Pancreas (tissue), 10 donors: ENCODE data around the gene GRM7. TPM values are rescaled to one million over a fixed set of nuclear protein-coding genes. Genes with fewer than 3 reads are reported as not detected.
A peak's percentile ranks its signal among the peaks of the same experiment; 100 is the strongest.

Experiments used
- ATAC-seq, 4 donors: fragments of 200-7000 bp; cut with Tn5 transposase; one replicate each; pipeline versions ENCODE4 v1.8.0 to v1.9.1; 2020; ENCODE audit warnings: mild to moderate bottlenecking in 4 of 4, moderate library complexity in 4 of 4
- DNase-seq, 6 donors: peaks; one replicate each; pipeline ENCODE4 v3.0.0-alpha.2; 2020
- FAIRE-seq: peaks from 2 replicates; lab custom pipeline; 2012; peaks lifted over from hg19 to GRCh38; lab: Jason Lieb, UNC
- H3K27ac ChIP-seq, 4 donors: fragments of 200-600 bp; sonication (generic); 1 replicate in 3 of 4; 2 replicates in 1 of 4; pipeline versions ENCODE4 v1.5.0 to v1.8.0; 2020
- H3K27me3 ChIP-seq, 4 donors: fragments of 200-600 bp; one replicate each; pipeline ENCODE4 v1.8.0; 2021
- H3K36me3 ChIP-seq, 3 donors: fragments of 200-600 bp; sonication (generic) in 1 of 3; one replicate each; pipeline versions ENCODE4 v1.5.0 to v1.8.0; 2020 to 2021
- H3K4me1 ChIP-seq, 3 donors: fragments of 200-600 bp; one replicate each; pipeline ENCODE4 v1.8.0; 2021
- H3K4me3 ChIP-seq, 4 donors: fragments of 200-600 bp; sonication (generic) in 2 of 4; one replicate each; pipeline versions ENCODE4 v1.5.0 to v1.8.0; 2020 to 2021
- H3K9me3 ChIP-seq, 4 donors: fragments of 200-600 bp; one replicate each; pipeline ENCODE4 v1.8.0; 2021
- WGBS, 2 donors: extraction: QIAGEN DNeasy Blood & Tissue Kit; methylation state at CpG; one replicate each; pipeline ENCODE4 v1.1.7; 2013; 5-methylcytosine and 5-hydroxymethylcytosine counted together
- intact Hi-C, 3 donors: fragments of 100-400 bp; cut with DNase I; formaldehyde crosslinking; loops; one replicate each; pipeline versions ENCODE4 v1.11.1 to v1.14.2; 2022
- polyA plus RNA-seq, 2 donors: library from polyadenylated mRNA; stranded (reverse); fragments of 200-250 nt; gene quantifications; one replicate each; pipeline ENCODE4 v1.2.3, GENCODE V29; 2013
- total RNA-seq, 6 donors: library from RNA; stranded (reverse); fragmentation: NEBNext Ultra II Directional in 4 of 6; extraction: Animal tissue kit (Norgen Biotek cat#: 25700) in 4 of 6; gene quantifications; one replicate each; pipeline versions ENCODE4 v1.2.1 to v1.2.4, GENCODE V29; 2021 to 2023
- TF ChIP-seq, protein P1 (sequence below), 4 donors: fragments of 200-600 bp; sonication (generic) in 3 of 4; IDR thresholded peaks; one replicate each; pipeline versions ENCODE4 v1.5.0 to v1.8.0; 2021; ENCODE audit warnings: antibody characterized with exemption in 4 of 4
- donor health status: healthy with polysubstance abuse.
- donor health status: DM: no; HTN: no; CAD: no; lungs with moderate emphysema.
- donor health status: DM: no; HTN: no; CAD: no.
- donor health status: control.
- donor health status: control.
- donor health status: Bipolar disorder and iron deficiency.
- donor health status: DM: yes; HTN: yes; CAD: no.
- donor health status: DM: no; HTN: no; CAD: no.
- donor health status: DM: no; HTN: no; CAD: no.
- donor health status: DM: yes; HTN: yes; CAD: no.

The GRM7 gene
- total and polyA plus RNA-seq, 8 donors: 0.03 to 0.28 (median 0.18) TPM; not detected in 4

DNA sequence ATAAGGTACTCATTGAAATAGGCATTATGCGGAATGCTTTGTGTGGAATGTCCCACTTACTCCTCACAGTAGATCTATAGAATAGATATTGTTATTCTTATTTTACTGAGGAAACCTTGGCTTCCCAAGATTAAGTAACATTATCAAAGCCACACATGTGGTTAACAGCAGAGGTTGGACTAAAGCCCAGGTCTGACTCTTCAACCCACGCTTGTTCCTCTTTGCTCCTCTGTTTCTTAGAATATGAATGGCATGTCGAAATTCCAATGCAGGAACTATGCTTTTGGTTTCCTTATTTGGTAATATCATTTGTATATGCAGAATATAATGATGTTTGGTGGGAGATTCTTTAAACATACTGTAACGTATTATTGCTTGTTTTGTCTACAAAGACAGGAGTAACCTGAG lies 821.9 kb downstream of the GRM7 start:
- FAIRE-seq (no peak), DNase-seq (peak in 3 of 6 donors; percentile 3 to 46 (median 12)), ATAC-seq (peak in 3 of 4 donors; percentile 69 to 83 (median 83))
- H3K9me3 ChIP-seq: no peaks in the 10 kb centered on the region
- H3K4me1 ChIP-seq: peaks cover 0 to 4% (median 0%) of the 10 kb centered on the region in 3 donors
- no peaks in the 10 kb centered on the region for H3K36me3 ChIP-seq
- WGBS, 2 donors: 32% methylated on average over 4 of the region's 4 CpGs
- intact Hi-C loops: no loop called here
- no peak overlapping the region for H3K4me3 ChIP-seq
- no peak overlapping the region for H3K27ac ChIP-seq
- H3K27me3 ChIP-seq: no peaks in the 10 kb centered on the region
- TF ChIP-seq, protein P1, sequence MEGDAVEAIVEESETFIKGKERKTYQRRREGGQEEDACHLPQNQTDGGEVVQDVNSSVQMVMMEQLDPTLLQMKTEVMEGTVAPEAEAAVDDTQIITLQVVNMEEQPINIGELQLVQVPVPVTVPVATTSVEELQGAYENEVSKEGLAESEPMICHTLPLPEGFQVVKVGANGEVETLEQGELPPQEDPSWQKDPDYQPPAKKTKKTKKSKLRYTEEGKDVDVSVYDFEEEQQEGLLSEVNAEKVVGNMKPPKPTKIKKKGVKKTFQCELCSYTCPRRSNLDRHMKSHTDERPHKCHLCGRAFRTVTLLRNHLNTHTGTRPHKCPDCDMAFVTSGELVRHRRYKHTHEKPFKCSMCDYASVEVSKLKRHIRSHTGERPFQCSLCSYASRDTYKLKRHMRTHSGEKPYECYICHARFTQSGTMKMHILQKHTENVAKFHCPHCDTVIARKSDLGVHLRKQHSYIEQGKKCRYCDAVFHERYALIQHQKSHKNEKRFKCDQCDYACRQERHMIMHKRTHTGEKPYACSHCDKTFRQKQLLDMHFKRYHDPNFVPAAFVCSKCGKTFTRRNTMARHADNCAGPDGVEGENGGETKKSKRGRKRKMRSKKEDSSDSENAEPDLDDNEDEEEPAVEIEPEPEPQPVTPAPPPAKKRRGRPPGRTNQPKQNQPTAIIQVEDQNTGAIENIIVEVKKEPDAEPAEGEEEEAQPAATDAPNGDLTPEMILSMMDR (IDR thresholded peaks at IDR 0.05): no peak

DNA sequence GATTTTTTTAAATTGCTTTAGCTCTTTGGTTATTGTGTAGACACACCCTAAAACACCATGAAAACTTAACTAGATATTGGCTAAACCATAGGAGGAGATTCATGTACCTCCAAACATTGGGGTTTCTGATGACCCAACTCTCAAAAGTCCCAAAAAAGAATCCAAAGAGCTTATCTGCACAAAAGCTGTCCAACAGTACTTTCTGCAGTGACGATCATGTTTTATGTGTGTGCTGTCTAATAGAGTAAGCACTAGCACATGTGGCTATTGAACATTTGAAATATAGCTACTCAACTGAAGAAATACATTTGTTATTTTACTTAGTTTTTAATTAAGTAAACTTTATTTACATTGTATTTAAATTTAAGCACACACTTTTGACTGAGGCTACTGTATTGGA lies 822.5 kb downstream of the GRM7 start:
- no peaks in the 10 kb centered on the region for H3K36me3 ChIP-seq
- TF ChIP-seq, protein P1 (IDR thresholded peaks at IDR 0.05): no peak
- intact Hi-C loops: no loop called here
- H3K27ac ChIP-seq: no peak overlapping the region
- DNase-seq (no peak), ATAC-seq (peak in 1 of 4 donors; percentile 14), FAIRE-seq (no peak)
- WGBS, 2 donors: 78 to 82% methylated on average over 1 of the region's 1 CpG
- no peak overlapping the region for H3K4me3 ChIP-seq
- H3K4me1 ChIP-seq: peaks cover 0 to 4% (median 0%) of the 10 kb centered on the region in 3 donors
- no peaks in the 10 kb centered on the region for H3K9me3 ChIP-seq
- no peaks in the 10 kb centered on the region for H3K27me3 ChIP-seq

DNA sequence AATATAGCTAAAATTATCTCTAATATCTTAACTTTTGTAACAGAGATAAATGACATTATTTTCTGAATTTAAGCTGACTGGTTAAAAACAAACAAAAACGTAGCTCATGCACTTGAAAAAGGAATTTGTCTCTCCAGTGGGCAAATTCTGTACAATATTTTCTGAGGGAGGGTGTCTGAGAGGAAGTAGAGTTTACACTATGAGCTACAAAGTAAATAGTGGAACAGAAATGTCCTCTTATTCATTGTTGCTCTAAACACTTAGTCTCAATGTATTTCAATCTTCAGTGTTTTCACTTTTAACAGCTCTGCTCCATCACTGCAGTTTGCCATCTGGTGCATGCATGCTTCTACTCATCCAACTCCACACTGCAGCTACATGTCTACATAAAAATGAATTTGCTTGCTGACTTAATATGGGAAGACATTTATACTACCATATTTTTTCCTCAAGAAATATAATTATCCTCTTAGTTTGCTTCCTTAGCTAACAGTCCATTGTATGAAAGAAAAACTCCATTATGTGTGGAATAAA lies 823.3 kb downstream of the GRM7 start:
- no peaks in the 10 kb centered on the region for H3K36me3 ChIP-seq
- no peak overlapping the region for H3K4me3 ChIP-seq
- H3K9me3 ChIP-seq: no peaks in the 10 kb centered on the region
- FAIRE-seq (no peak), ATAC-seq (no peak), DNase-seq (no peak)
- no peaks in the 10 kb centered on the region for H3K27me3 ChIP-seq
- no peak overlapping the region for H3K27ac ChIP-seq
- WGBS, 2 donors: 20 to 36% methylated on average over 1 of the region's 1 CpG
- intact Hi-C loops: no loop called here
- H3K4me1 ChIP-seq: peaks cover 0 to 4% (median 0%) of the 10 kb centered on the region in 3 donors
- TF ChIP-seq, protein P1 (IDR thresholded peaks at IDR 0.05): no peak

DNA sequence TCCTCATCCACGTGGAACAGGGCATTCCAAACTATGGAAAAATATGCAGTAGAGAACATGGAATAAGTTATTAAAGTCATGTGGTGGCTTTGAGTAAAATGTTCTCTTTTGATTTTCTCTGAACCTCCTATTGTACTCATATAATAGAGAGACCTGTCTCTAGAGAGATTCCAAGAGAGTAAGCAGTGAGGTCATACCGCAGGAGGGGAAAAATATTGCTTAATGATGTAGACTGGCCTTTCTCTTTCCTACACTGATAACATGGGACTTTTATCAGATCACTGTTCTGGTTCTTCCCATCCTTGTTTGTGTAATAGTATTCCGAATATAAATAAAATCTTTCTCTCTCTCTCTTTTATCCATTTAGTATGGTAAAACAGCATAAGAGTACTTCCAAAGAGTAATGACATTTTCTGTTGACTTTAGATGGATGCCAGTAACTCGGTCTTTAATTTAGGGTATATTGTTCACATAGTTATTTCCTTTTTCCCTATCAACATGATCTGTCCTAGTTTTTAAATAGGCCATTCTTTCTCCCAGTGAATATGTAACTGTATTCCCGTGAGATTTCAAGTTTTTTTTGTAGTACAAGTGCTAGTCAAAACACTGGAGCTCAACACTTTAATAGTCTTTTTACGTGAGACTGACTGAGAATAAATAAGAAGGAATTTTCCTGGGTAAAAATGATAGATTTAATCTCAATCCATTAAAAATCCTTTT lies 826.7 kb downstream of the GRM7 start:
- H3K9me3 ChIP-seq: no peaks in the 10 kb centered on the region
- peaks cover 0 to 4% (median 0%) of the 10 kb centered on the region in 3 donors for H3K4me1 ChIP-seq
- H3K27me3 ChIP-seq: no peaks in the 10 kb centered on the region
- no peak for DNase-seq
- FAIRE-seq: no peak
- H3K27ac ChIP-seq: no peak overlapping the region
- no peak overlapping the region for H3K4me3 ChIP-seq
- intact Hi-C loops: no loop called here
- no peak for ATAC-seq
- 68 to 71% methylated on average over 6 of the region's 6 CpGs for WGBS, 2 donors
- H3K36me3 ChIP-seq: no peaks in the 10 kb centered on the region
- TF ChIP-seq, protein P1 (IDR thresholded peaks at IDR 0.05): no peak

DNA sequence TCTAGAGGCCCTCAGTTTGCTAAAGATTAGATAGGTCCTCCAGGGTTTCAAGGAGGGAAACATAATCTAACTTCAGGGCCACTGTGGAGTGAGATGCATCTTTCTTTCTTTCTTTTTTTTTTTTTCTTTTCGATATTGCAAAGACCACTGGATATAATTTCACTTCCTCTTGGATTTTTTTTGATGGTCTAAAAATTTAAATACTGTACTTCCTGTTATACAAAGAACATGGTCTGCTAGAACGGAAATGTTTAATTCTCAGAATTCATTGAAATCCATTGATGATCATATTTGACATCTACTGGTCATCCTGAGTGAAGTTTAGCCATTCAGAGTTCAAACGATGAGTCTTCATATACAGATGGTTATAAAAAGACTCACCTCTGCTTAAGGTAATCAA lies 832.0 kb downstream of the GRM7 start:
- ATAC-seq (no peak), DNase-seq (no peak), FAIRE-seq (no peak)
- Histone ChIP-seq H3K9me3 (no peaks in the 10 kb centered on the region), H3K27me3 (no peaks in the 10 kb centered on the region), H3K4me3 (no peak overlapping the region), H3K4me1 (no peaks in the 10 kb centered on the region), H3K27ac (no peak overlapping the region), H3K36me3 (no peaks in the 10 kb centered on the region)
- TF ChIP-seq, protein P1 (IDR thresholded peaks at IDR 0.05): no peak
- 63 to 69% methylated on average over 3 of the region's 3 CpGs for WGBS, 2 donors
- intact Hi-C loops: no loop called here
